Measurements from ENCODE around the gene VAV3. TPM values are rescaled to one million over a fixed set of nuclear protein-coding genes. Genes with fewer than 3 reads are reported as not detected.

VAV3 gene
- total RNA-seq, 2 experiments from 2014 or later: 3.9 to 4.6 TPM

DNA sequence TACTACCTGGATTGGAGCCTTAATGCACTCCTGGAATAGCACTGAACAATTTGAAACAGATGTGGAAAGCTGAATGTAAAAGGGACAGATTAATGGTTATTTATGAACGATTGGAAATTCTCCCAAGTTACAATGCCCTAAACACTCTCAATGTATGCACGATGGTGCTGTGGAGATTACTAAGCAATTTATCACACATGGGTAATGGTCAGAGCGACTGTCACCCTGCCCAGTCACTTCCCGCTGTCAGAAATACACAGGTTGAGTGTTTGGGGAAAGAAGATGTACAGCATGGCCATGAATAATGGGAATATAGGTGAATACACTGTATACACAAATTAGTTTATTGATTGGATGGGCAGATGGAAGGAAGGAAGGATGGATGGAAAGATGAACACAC, 342.4 kb downstream of the VAV3 start:
- Mint-ChIP-seq H3K4me3 (no peak overlapping the region), H3K4me1 (peaks cover 41% of the 10 kb centered on the region), H3K9me3 (no peaks in the 10 kb centered on the region), H3K27ac (peak overlapping the region; percentile 38), H3K36me3 (peaks cover 22% of the 10 kb centered on the region), H3K27me3 (no peaks in the 10 kb centered on the region)
- DNase-seq: no peak

DNA sequence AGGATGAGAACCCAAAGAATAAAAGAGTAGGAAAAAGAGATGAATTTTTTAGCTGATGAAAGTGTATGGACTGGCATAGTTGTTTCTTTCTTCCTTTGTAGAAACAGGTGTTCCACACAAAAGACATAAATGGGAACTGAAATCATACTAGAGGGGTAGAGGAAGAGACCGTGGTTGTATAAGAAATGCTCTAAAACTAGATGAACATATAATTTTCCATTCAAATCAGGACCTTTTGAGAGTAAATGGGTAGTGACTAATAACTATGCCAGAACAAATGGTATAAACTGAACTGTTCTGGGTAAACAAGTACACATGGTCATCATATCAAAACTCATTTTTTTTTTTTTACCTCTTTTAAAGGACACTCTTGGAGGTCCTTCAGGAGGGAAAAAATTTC, 344.2 kb downstream of the VAV3 start:
- no peak for DNase-seq
- Mint-ChIP-seq H3K27ac (peak overlapping the region; percentile 61), H3K4me1 (peaks cover 33% of the 10 kb centered on the region)

DNA sequence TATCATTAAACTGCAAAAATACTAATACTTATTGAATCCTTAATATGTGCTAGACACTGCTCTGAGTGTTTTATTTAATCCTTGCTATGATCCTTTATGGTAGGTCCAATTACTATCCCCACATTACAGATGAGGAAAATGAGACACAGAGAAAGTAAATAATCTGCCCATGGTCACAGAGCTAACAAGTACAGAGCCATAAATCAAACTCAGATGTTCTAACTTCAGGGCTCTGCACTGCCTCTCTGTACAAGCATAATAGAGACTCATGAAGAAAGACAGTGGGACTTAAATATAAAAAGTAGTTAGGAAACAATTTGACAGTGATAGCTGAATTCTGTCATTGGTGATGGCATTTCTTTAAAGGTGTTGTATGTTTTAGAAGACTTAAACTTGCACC, 346.4 kb downstream of the VAV3 start:
- no peak for DNase-seq
- no peak overlapping the region for H3K4me3 Mint-ChIP-seq
- H3K27me3 Mint-ChIP-seq: no peaks in the 10 kb centered on the region
- H3K4me1 Mint-ChIP-seq: peaks cover 26% of the 10 kb centered on the region
- H3K9me3 Mint-ChIP-seq: peaks cover 6% of the 10 kb centered on the region
- H3K36me3 Mint-ChIP-seq: peaks cover 38% of the 10 kb centered on the region
- no peak overlapping the region for H3K27ac Mint-ChIP-seq

More for the DNA sequence above, 344.2 kb downstream of the VAV3 start:
- H3K27me3 Mint-ChIP-seq: no peaks in the 10 kb centered on the region
- H3K4me3 Mint-ChIP-seq: no peak overlapping the region
- peaks cover 26% of the 10 kb centered on the region for H3K36me3 Mint-ChIP-seq
- peaks cover 3% of the 10 kb centered on the region for H3K9me3 Mint-ChIP-seq

DNA sequence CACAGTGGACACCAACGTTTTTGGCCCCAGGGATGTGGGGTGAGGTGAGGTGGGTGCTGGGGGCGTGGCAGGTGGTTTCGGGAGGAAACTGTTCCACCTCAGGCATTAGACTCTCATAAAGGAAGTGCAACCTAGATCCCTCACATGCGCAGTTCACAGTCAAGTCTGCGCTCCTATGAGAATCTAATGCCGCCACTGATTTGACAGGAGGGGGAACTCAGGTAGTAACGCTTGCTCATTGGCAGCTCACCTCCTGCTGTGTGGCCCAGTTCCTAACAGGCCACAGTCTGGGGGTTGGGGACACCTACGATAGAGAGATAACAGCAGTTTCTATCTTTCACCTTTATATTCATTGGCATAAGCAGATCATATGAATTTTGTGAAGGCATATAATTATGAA, 347.1 kb downstream of the VAV3 start:
- no peak overlapping the region for H3K4me3 Mint-ChIP-seq
- H3K36me3 Mint-ChIP-seq: peaks cover 42% of the 10 kb centered on the region
- peaks cover 8% of the 10 kb centered on the region for H3K9me3 Mint-ChIP-seq
- peaks cover 23% of the 10 kb centered on the region for H3K4me1 Mint-ChIP-seq
- no peak for DNase-seq
- H3K27ac Mint-ChIP-seq: no peak overlapping the region
- H3K27me3 Mint-ChIP-seq: no peaks in the 10 kb centered on the region

DNA sequence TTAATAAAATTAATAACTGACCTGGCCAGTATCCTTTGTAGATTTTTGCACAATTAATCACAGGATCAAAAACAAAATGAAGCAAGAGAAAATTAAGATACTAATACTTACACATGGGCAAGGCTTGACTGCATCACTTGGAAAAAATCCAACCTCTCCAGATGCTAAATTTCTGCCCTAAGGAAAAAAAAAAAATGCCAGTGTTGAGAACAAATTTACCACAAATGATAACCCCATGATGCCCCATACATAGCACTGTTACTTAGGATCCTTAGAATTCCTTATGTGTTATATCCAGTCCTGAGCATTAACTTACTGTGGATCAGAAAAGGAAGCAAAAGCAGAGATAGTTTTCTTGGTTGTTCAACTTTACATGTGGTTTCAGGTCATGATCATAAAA, 347.5 kb downstream of the VAV3 start:
- no peak for DNase-seq
- H3K9me3 Mint-ChIP-seq: peaks cover 12% of the 10 kb centered on the region
- peaks cover 20% of the 10 kb centered on the region for H3K4me1 Mint-ChIP-seq
- H3K4me3 Mint-ChIP-seq: no peak overlapping the region
- H3K36me3 Mint-ChIP-seq: peaks cover 47% of the 10 kb centered on the region
- no peaks in the 10 kb centered on the region for H3K27me3 Mint-ChIP-seq
- H3K27ac Mint-ChIP-seq: no peak overlapping the region

DNA sequence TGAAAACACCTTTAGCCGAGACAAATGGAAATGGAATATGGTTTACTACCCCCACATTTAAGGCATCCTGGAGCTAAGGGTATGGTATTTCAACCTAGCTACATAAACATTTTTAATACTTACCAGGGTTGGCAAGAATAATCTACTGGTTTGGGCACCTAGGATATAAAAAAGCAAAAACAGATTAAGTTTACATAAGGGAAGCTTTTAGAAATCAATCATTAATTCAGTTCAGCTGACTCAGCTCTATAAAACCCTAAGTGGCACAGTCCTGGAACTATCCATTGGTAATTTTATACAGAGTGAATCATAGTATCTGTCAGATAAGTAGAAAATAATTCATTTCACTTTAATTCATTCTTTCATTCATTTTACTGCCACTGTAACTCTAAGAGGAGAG, 355.2 kb downstream of the VAV3 start:
- Mint-ChIP-seq H3K36me3 (peaks cover 25% of the 10 kb centered on the region), H3K4me3 (no peak overlapping the region), H3K9me3 (peaks cover 15% of the 10 kb centered on the region), H3K27me3 (no peaks in the 10 kb centered on the region), H3K4me1 (peaks cover 2% of the 10 kb centered on the region), H3K27ac (no peak overlapping the region)
- no peak for DNase-seq

DNA sequence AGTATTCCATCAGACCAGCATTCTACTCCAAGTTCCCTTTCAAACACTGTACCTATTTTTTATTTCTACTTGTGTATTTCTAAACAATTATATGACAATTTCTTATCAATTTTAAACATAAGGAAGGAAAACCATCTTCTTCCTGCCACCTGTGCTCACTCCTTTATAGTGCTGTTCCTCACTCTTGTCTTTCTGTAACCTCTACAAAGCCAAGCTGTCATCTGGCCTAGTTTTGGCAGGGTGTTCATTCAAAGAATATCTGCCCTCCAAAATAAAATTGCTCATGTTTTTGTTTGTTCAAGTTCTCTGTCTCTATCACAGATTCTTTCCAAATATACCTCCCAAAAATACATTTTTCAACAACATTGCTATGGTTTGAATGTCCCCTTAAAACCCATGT, 360.2 kb downstream of the VAV3 start:
- no peaks in the 10 kb centered on the region for H3K27me3 Mint-ChIP-seq
- DNase-seq: no peak
- H3K36me3 Mint-ChIP-seq: peaks cover 6% of the 10 kb centered on the region
- no peak overlapping the region for H3K4me3 Mint-ChIP-seq
- H3K9me3 Mint-ChIP-seq: peaks cover 5% of the 10 kb centered on the region
- peaks cover 5% of the 10 kb centered on the region for H3K4me1 Mint-ChIP-seq
- H3K27ac Mint-ChIP-seq: no peak overlapping the region

DNA sequence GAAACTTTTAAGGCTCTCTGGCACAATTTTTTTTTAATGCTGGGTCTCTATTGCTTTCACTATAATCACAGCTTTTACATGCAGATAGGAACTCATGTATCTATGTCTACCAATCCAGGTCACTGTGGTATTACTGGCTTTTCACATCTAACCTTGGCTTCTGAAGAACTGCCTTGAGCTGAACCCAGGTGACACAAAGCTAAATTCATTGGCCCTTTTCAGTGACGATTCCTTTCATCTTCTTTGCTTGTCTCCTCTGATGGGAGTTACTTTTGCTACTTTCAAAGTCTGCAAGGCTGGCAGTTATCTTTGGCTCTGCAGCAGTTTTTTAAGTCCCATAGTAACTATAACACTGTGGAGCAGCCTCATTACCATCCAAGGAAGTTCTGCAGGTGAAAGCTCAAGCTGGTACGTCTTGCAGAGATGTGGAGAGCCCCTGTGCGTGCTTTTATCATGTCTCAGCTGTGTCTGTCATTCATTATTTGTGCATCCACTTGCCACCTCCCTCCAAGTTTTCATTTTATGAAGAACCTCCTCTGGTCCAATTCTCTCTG, 364.3 kb downstream of the VAV3 start:
- H3K4me1 Mint-ChIP-seq: peaks cover 5% of the 10 kb centered on the region
- no peak for DNase-seq
- H3K27me3 Mint-ChIP-seq: no peaks in the 10 kb centered on the region
- no peaks in the 10 kb centered on the region for H3K9me3 Mint-ChIP-seq
- H3K27ac Mint-ChIP-seq: no peak overlapping the region
- H3K36me3 Mint-ChIP-seq: peaks cover 6% of the 10 kb centered on the region
- no peak overlapping the region for H3K4me3 Mint-ChIP-seq

DNA sequence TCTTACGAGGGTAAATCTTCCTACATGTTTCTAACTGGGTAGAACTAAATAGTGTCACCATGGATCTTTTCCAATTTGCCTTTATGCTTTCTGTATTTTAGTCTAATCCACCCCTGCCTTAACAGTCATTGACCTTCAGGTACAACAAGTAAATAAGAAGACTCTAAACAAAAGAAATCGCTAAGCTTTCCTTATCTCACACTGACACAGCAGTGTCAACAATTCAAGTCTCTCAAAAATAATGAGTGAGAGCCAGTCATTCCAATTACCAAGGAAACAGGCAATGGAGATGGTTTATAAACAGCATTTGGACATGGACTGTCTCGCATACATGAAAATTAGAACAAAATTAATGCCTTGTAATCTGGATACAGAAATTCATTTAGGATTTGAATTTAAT, 365.8 kb downstream of the VAV3 start:
- no peak overlapping the region for H3K4me3 Mint-ChIP-seq
- DNase-seq: no peak
- H3K27me3 Mint-ChIP-seq: no peaks in the 10 kb centered on the region
- H3K9me3 Mint-ChIP-seq: no peaks in the 10 kb centered on the region
- peaks cover 5% of the 10 kb centered on the region for H3K4me1 Mint-ChIP-seq
- H3K36me3 Mint-ChIP-seq: peaks cover 6% of the 10 kb centered on the region
- no peak overlapping the region for H3K27ac Mint-ChIP-seq

DNA sequence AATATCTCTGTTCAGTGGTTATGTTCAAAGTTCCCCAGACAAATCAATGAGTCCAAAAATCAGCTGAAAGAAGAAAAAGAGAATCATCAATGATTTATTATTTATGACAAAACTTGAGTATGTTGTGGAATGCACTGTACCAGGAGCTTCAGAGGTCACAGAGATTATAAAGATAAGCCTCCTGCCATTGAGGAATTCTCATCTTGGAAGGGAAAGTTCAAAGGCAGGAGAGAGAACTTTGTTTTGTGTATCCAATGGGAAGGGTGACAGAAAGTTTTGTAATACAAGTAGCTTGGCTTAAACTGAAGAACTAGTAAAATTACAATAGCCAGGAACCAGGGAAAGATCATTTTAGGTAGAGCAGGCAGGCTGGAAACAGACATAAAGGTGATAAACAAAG, 367.7 kb downstream of the VAV3 start:
- Mint-ChIP-seq H3K4me3 (no peak overlapping the region), H3K9me3 (no peaks in the 10 kb centered on the region), H3K36me3 (peaks cover 6% of the 10 kb centered on the region), H3K27me3 (no peaks in the 10 kb centered on the region), H3K4me1 (peaks cover 11% of the 10 kb centered on the region), H3K27ac (no peak overlapping the region)
- no peak for DNase-seq

DNA sequence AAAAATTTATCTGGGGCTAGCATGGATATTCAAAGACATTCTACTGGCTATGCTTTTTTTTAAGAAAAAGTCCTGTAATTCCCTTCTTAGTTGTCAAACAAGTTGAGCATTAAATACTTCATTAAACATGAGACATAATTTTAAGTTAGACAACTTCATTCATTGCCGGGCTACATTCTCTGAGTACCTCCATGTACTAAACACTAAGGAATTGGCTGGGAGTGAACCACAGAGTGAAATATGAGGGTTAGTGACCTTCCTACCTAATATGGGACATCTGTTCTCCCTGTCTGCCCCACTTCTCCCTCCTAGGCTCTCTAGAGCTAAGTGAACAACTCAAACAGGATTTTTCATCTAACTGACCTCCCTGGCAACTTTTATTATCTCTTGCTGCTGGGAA, 370.4 kb downstream of the VAV3 start:
- no peak overlapping the region for H3K4me3 Mint-ChIP-seq
- peaks cover 6% of the 10 kb centered on the region for H3K4me1 Mint-ChIP-seq
- H3K9me3 Mint-ChIP-seq: no peaks in the 10 kb centered on the region
- DNase-seq: no peak
- H3K36me3 Mint-ChIP-seq: peaks cover 4% of the 10 kb centered on the region
- H3K27me3 Mint-ChIP-seq: no peaks in the 10 kb centered on the region
- H3K27ac Mint-ChIP-seq: no peak overlapping the region

DNA sequence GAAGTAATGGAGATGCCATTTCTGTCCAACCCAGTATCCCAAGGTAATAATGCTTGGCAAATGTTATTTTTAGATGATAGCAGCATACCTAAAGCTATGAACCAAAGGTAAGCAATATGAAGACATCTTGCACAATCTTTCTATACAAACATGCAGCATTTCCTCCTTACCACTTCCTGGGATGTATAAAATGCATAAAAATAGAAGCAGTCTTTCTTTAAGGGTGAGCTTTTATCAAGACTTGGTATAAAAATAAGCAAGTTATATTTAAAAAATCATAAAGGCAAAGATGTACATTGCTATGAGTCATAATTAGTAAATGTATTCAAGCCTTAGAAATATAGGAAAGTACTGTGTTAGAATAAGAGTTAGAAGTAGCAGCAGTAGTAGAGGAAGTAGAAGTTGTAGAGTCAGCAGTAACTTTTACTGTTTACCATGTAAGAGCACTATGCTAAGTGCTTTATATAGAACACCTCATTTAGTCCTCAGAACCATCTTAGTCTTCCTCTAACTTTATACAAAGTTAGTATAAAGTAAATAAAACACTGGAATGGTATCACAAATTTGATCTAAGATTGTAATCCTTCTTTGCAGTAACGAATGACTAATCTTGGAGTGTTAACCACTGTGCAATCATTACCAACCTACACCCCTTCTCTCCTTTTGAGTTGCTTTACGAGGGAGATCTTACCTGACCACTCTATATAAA, 371.3 kb downstream of the VAV3 start:
- no peak for DNase-seq
- Mint-ChIP-seq H3K4me1 (peaks cover 6% of the 10 kb centered on the region), H3K27ac (no peak overlapping the region), H3K27me3 (no peaks in the 10 kb centered on the region), H3K9me3 (no peaks in the 10 kb centered on the region), H3K36me3 (peaks cover 4% of the 10 kb centered on the region), H3K4me3 (no peak overlapping the region)

DNA sequence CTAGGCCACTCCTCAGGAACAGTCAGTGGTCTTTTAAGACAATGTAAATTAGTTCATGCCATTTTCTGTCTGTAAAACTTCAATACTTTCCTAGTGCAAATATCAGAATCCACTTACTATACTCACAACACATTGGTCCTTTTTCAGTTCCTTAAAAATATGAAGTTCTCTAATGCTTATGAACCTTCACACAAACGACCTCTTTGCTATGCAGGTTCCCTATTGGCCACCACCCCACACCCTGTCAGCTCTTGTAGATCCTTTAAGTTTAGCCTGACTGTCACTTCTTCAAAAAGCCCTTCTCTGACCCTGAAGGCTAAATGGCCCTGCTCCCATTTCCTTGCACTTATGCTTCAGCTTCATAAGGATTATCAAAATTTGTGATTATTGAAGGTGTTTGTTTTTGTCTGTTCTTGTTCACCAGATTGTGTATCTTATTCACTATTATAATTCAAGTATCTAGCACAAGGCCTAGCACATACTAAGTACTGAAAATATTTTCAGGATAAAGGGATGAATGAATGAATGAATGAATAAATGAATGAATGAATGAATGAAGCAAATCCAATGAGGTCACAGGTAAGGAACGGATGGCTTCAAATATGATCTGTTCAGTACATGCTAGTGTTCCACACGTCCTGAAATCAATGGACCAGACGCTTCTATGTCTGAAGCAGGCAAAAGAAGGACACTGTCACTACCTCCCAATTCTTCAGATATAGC, 373.9 kb downstream of the VAV3 start:
- H3K4me1 Mint-ChIP-seq: peaks cover 6% of the 10 kb centered on the region
- H3K4me3 Mint-ChIP-seq: no peak overlapping the region
- H3K36me3 Mint-ChIP-seq: peaks cover under 1% of the 10 kb centered on the region
- H3K27me3 Mint-ChIP-seq: no peaks in the 10 kb centered on the region
- H3K27ac Mint-ChIP-seq: no peak overlapping the region
- H3K9me3 Mint-ChIP-seq: no peaks in the 10 kb centered on the region
- DNase-seq: no peak

DNA sequence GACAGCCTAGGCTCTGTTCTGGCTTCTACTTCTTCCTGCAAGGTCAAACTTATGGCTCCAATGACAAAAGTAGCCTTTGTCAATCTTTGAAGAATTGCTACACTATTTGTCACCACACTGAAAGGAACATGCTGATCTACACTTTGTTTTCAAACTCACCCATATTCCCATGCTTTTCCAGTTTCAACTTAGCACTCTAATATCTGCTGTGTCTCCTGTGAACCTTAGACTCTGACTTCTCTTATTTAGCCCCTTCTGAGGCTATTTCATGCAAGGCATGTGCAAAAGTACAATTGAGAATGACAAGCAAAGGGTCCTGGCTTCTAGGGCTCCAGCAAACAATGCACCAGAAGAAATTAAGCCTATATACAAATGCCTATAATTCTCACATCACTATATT, 374.9 kb downstream of the VAV3 start:
- no peaks in the 10 kb centered on the region for H3K27me3 Mint-ChIP-seq
- peaks cover 6% of the 10 kb centered on the region for H3K4me1 Mint-ChIP-seq
- H3K27ac Mint-ChIP-seq: no peak overlapping the region
- H3K9me3 Mint-ChIP-seq: no peaks in the 10 kb centered on the region
- no peaks in the 10 kb centered on the region for H3K36me3 Mint-ChIP-seq
- no peak for DNase-seq
- no peak overlapping the region for H3K4me3 Mint-ChIP-seq

DNA sequence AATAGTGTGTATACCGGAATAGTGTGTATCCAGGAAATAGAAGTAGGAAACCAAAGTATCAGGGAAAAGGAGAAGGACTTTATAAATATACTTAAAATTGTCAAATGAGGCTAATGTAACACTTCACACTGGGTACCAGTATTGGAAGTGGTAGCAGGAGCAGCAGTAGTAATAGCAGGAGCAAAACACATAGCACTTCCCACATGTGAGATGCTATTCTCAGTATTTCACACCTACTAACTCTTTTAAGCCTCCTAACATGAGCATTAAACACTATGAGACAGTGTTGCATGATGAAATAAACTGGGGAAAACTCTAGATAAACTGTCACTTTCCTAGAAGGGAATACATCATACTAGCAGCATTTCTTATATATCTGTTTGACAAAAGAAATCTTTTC, 376.7 kb downstream of the VAV3 start:
- no peaks in the 10 kb centered on the region for H3K36me3 Mint-ChIP-seq
- no peaks in the 10 kb centered on the region for H3K4me1 Mint-ChIP-seq
- no peaks in the 10 kb centered on the region for H3K9me3 Mint-ChIP-seq
- H3K27ac Mint-ChIP-seq: no peak overlapping the region
- H3K27me3 Mint-ChIP-seq: no peaks in the 10 kb centered on the region
- H3K4me3 Mint-ChIP-seq: no peak overlapping the region
- DNase-seq: no peak

DNA sequence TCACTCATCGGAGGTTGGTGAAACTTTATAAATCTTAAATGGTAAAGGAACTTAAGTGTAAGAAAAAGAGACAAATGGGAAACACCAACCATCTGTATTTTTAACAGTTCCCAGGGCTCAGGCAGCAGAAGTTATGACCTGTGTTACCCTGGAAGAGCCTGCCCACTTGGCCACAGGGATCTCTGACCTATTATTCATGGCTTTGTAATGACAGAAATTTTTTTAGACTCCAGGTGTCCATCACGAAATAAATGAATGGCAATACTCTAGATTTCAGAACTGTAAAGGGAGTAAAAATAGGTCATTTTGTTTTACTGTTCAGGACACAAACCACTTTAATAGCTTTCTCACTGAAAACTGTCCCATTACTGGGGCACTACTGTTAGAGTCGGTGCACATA, 389.8 kb downstream of the VAV3 start:
- no peak overlapping the region for H3K4me3 Mint-ChIP-seq
- no peak for DNase-seq
- peaks cover 7% of the 10 kb centered on the region for H3K36me3 Mint-ChIP-seq
- no peaks in the 10 kb centered on the region for H3K4me1 Mint-ChIP-seq
- no peaks in the 10 kb centered on the region for H3K27me3 Mint-ChIP-seq
- no peaks in the 10 kb centered on the region for H3K9me3 Mint-ChIP-seq
- no peak overlapping the region for H3K27ac Mint-ChIP-seq

Data from activated naive CD8-positive, alpha-beta T cell treated with anti-CD3 and anti-CD28 coated beads for 36 hours (primary cell).